ENCODE measurements around the gene IL12B.
A peak's percentile ranks its signal among the peaks of the same experiment; 100 is the strongest.
"Not testable (repeated sequence)": the region's sequence is repeated elsewhere in the genome, so short reads cannot be mapped to it uniquely, and the experiment has no call there.

Gene IL12B

GRCh38 chr5:159332800-159333544, 2.7 kb upstream of the IL12B start:
- DNase-seq (ENCODE audit: low spot score): no peak

- peak; percentile 70 for DNase-seq (ENCODE audit: low spot score)
Observed at GRCh38 chr5:159331093-159331973, 1.0 kb upstream of the IL12B start.

GRCh38 chr5:159324986-159325385, 5.3 kb downstream of the IL12B start:
- DNase-seq (ENCODE audit: low spot score): no peak

GRCh38 chr5:159324102-159324755, 6.1 kb downstream of the IL12B start:
- DNase-seq (ENCODE audit: low spot score): no peak

GRCh38 chr5:159322180-159322579, 8.1 kb downstream of the IL12B start:
- DNase-seq (ENCODE audit: low spot score): no peak

GRCh38 chr5:159319832-159320231, 10.5 kb downstream of the IL12B start:
- no peak for DNase-seq (ENCODE audit: low spot score)

- no peak for DNase-seq (ENCODE audit: low spot score)
Observed at GRCh38 chr5:159319363-159319762, 10.9 kb downstream of the IL12B start.

- DNase-seq (ENCODE audit: low spot score): no peak
Observed at GRCh38 chr5:159318448-159318847, 11.8 kb downstream of the IL12B start.

- no peak for DNase-seq (ENCODE audit: low spot score)
Observed at GRCh38 chr5:159317849-159318248, 12.4 kb downstream of the IL12B start.

GRCh38 chr5:159316519-159317383, 13.5 kb downstream of the IL12B start:
- DNase-seq (ENCODE audit: low spot score): peak; percentile 40

- no peak for DNase-seq (ENCODE audit: low spot score)
Observed at GRCh38 chr5:159313197-159313596, 17.1 kb downstream of the IL12B start.

GRCh38 chr5:159311063-159311462, 19.2 kb downstream of the IL12B start:
- no peak for DNase-seq (ENCODE audit: low spot score)

- DNase-seq (ENCODE audit: low spot score): peak; percentile 19
Observed at GRCh38 chr5:159310511-159310910, 19.8 kb downstream of the IL12B start.

- DNase-seq (ENCODE audit: low spot score): no peak
Observed at GRCh38 chr5:159309689-159310433, 20.4 kb downstream of the IL12B start.

- DNase-seq (ENCODE audit: low spot score): no peak
Observed at GRCh38 chr5:159304961-159305595, 25.2 kb downstream of the IL12B start.

GRCh38 chr5:159303286-159303685, 27.0 kb downstream of the IL12B start:
- DNase-seq (ENCODE audit: low spot score): no peak

GRCh38 chr5:159301929-159302860, 28.1 kb downstream of the IL12B start:
- not testable (repeated sequence) for DNase-seq (ENCODE audit: low spot score)

GRCh38 chr5:159301466-159301865, 28.8 kb downstream of the IL12B start:
- DNase-seq (ENCODE audit: low spot score): no peak

- DNase-seq (ENCODE audit: low spot score): not testable (repeated sequence)
Observed at GRCh38 chr5:159297300-159297699, 33.0 kb downstream of the IL12B start.

Data from CD4-positive, alpha-beta T cell treated with Interleukin-6 at 100 ng/mL for 8 hours (primary cell).